ENCODE measurements around the gene OR51A2.
"Not testable (repeated sequence)": the region's sequence is repeated elsewhere in the genome, so short reads cannot be mapped to it uniquely, and the experiment has no call there.

The OR51A2 gene

GRCh38 chr11:4955613-4956012 lies at the start of gene OR51A2:
OR51A2 (minus strand) TSS chr11:4955713; CDS start chr11:4955713, 0 bp downstream.
- H3K4me3 ChIP-seq (ENCODE audit: low read depth, low read length); H3K9ac ChIP-seq (ENCODE audit: low read depth, low read length): not testable (repeated sequence)

DNA sequence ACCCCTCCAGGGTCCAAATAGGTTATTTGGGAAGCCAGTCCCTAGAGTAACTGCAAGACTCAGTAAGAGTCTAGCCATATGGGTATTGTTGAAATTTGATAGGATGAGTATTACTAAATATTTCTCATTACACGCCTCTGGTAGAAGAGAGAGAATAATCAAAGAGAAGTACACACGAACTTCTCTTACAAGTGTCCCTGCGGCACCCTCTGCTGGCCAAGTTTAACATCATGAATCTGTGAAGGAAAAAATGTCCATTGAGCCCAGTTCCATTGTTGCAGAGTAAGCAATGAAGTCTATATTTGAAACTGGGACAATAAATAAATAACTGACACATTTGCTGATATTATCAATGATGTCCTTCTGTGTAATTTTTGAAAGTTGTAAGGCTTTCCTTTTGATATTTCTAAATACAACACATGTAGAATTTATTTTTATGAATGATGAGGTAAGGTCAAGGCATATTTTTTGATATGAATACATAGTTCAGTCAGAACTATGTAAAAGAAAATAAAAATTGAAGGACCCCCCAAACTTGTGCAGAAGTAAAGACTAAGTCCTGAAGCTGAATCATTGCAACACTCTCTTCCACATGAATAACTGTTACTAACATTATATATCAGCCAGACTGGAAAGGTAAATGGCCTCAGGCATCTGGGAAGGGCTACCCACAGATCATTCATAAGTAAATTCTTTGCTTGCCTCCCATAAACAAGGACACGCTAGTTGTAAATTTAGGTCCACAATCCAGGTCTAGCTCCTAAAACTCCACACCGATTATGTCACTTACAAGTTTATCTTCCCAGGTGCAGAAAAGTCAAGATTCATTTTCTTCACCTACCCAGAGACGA lies 49.1 kb upstream of the OR51A2 start:
- H3K4me3 ChIP-seq (ENCODE audit: low read depth, low read length) = no peak overlapping the region
- no peaks in the 10 kb centered on the region for H3K9me3 ChIP-seq (ENCODE audit: control insufficient read depth, insufficient read depth, low read length)
- no peaks in the 10 kb centered on the region for H3K4me1 ChIP-seq (ENCODE audit: control insufficient read depth, insufficient read depth, low read length)
- H3K36me3 ChIP-seq (ENCODE audit: control insufficient read depth, insufficient read depth, low read length) = no peaks in the 10 kb centered on the region
- no peak overlapping the region for H3K9ac ChIP-seq (ENCODE audit: low read depth, low read length)
- no peaks in the 10 kb centered on the region for H3K27me3 ChIP-seq (ENCODE audit: control insufficient read depth, insufficient read depth, low read length)

More at GRCh38 chr11:4955613-4956012, at the start of gene OR51A2:
- H3K4me1 ChIP-seq (ENCODE audit: control insufficient read depth, insufficient read depth, low read length); H3K9me3 ChIP-seq (ENCODE audit: control insufficient read depth, insufficient read depth, low read length); H3K27me3 ChIP-seq (ENCODE audit: control insufficient read depth, insufficient read depth, low read length); H3K36me3 ChIP-seq (ENCODE audit: control insufficient read depth, insufficient read depth, low read length): not testable (repeated sequence)

DNA sequence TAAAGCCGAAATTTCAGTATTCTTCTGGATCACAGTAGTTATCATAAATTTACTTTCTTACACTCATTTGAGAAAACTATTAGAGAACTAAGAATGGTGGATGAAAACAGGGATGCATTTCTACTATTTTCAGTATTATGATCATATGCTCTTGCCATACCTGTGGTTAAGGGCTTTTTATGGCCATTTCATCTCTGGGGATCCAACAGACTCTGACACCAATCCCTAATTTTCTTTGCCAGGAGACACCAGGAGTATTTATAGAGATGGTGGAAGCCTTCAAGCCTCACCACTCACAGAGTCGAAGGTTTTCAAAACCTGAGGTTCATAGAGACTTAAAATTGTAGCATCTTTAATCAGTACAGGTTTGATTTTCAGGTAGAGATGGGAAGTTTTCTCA lies 39.0 kb upstream of the OR51A2 start, which contains the start of gene OR51L1:
Gene OR51L1 (plus strand): TSS at position 301 of the 400 bp plus-strand sequence. CDS start 4,132 bp downstream, outside the sequence.
- Histone ChIP-seq H3K9me3 (ENCODE audit: control insufficient read depth, insufficient read depth, low read length) (no peaks in the 10 kb centered on the region), H3K9ac (ENCODE audit: low read depth, low read length) (no peak within 1 kb of the TSS), H3K27me3 (ENCODE audit: control insufficient read depth, insufficient read depth, low read length) (no peaks in the 10 kb centered on the region), H3K4me3 (ENCODE audit: low read depth, low read length) (no peak within 1 kb of the TSS), H3K36me3 (ENCODE audit: control insufficient read depth, insufficient read depth, low read length) (no peaks in the 10 kb centered on the region), H3K4me1 (ENCODE audit: control insufficient read depth, insufficient read depth, low read length) (no peaks in the 10 kb centered on the region)

- H3K4me1 ChIP-seq (ENCODE audit: control insufficient read depth, insufficient read depth, low read length) = no peaks in the 10 kb centered on the region
- H3K9ac ChIP-seq (ENCODE audit: low read depth, low read length) = no peak overlapping the region
- H3K36me3 ChIP-seq (ENCODE audit: control insufficient read depth, insufficient read depth, low read length) = no peaks in the 10 kb centered on the region
- H3K4me3 ChIP-seq (ENCODE audit: low read depth, low read length) = no peak overlapping the region
- no peaks in the 10 kb centered on the region for H3K9me3 ChIP-seq (ENCODE audit: control insufficient read depth, insufficient read depth, low read length)
- H3K27me3 ChIP-seq (ENCODE audit: control insufficient read depth, insufficient read depth, low read length) = no peaks in the 10 kb centered on the region
These were observed 35.5 kb upstream of the OR51A2 start for GRCh38 chr11:4991060-4991459.

GRCh38 chr11:4983841-4984240 lies 28.3 kb upstream of the OR51A2 start:
- Histone ChIP-seq H3K4me3 (ENCODE audit: low read depth, low read length) (no peak overlapping the region), H3K27me3 (ENCODE audit: control insufficient read depth, insufficient read depth, low read length) (no peaks in the 10 kb centered on the region), H3K9ac (ENCODE audit: low read depth, low read length) (no peak overlapping the region), H3K9me3 (ENCODE audit: control insufficient read depth, insufficient read depth, low read length) (no peaks in the 10 kb centered on the region), H3K4me1 (ENCODE audit: control insufficient read depth, insufficient read depth, low read length) (no peaks in the 10 kb centered on the region), H3K36me3 (ENCODE audit: control insufficient read depth, insufficient read depth, low read length) (no peaks in the 10 kb centered on the region)

GRCh38 chr11:4982678-4983077 lies 27.2 kb upstream of the OR51A2 start:
- no peaks in the 10 kb centered on the region for H3K36me3 ChIP-seq (ENCODE audit: control insufficient read depth, insufficient read depth, low read length)
- no peaks in the 10 kb centered on the region for H3K27me3 ChIP-seq (ENCODE audit: control insufficient read depth, insufficient read depth, low read length)
- no peak overlapping the region for H3K9ac ChIP-seq (ENCODE audit: low read depth, low read length)
- no peaks in the 10 kb centered on the region for H3K4me1 ChIP-seq (ENCODE audit: control insufficient read depth, insufficient read depth, low read length)
- no peak overlapping the region for H3K4me3 ChIP-seq (ENCODE audit: low read depth, low read length)
- no peaks in the 10 kb centered on the region for H3K9me3 ChIP-seq (ENCODE audit: control insufficient read depth, insufficient read depth, low read length)

GRCh38 chr11:4979036-4979435 lies 23.5 kb upstream of the OR51A2 start:
- no peaks in the 10 kb centered on the region for H3K27me3 ChIP-seq (ENCODE audit: control insufficient read depth, insufficient read depth, low read length)
- H3K9ac ChIP-seq (ENCODE audit: low read depth, low read length) = no peak overlapping the region
- H3K4me3 ChIP-seq (ENCODE audit: low read depth, low read length) = no peak overlapping the region
- H3K4me1 ChIP-seq (ENCODE audit: control insufficient read depth, insufficient read depth, low read length) = no peaks in the 10 kb centered on the region
- H3K9me3 ChIP-seq (ENCODE audit: control insufficient read depth, insufficient read depth, low read length) = no peaks in the 10 kb centered on the region
- H3K36me3 ChIP-seq (ENCODE audit: control insufficient read depth, insufficient read depth, low read length) = no peaks in the 10 kb centered on the region

- H3K4me1 ChIP-seq (ENCODE audit: control insufficient read depth, insufficient read depth, low read length) = no peaks in the 10 kb centered on the region
- no peaks in the 10 kb centered on the region for H3K9me3 ChIP-seq (ENCODE audit: control insufficient read depth, insufficient read depth, low read length)
- H3K27me3 ChIP-seq (ENCODE audit: control insufficient read depth, insufficient read depth, low read length) = no peaks in the 10 kb centered on the region
- H3K36me3 ChIP-seq (ENCODE audit: control insufficient read depth, insufficient read depth, low read length) = no peaks in the 10 kb centered on the region
- no peak overlapping the region for H3K9ac ChIP-seq (ENCODE audit: low read depth, low read length)
- no peak overlapping the region for H3K4me3 ChIP-seq (ENCODE audit: low read depth, low read length)
These were observed 19.9 kb upstream of the OR51A2 start for GRCh38 chr11:4975436-4975835.

GRCh38 chr11:4962816-4963215 lies 7.3 kb upstream of the OR51A2 start:
- no peaks in the 10 kb centered on the region for H3K27me3 ChIP-seq (ENCODE audit: control insufficient read depth, insufficient read depth, low read length)
- H3K4me1 ChIP-seq (ENCODE audit: control insufficient read depth, insufficient read depth, low read length) = no peaks in the 10 kb centered on the region
- no peak overlapping the region for H3K9ac ChIP-seq (ENCODE audit: low read depth, low read length)
- no peaks in the 10 kb centered on the region for H3K9me3 ChIP-seq (ENCODE audit: control insufficient read depth, insufficient read depth, low read length)
- no peak overlapping the region for H3K4me3 ChIP-seq (ENCODE audit: low read depth, low read length)
- no peaks in the 10 kb centered on the region for H3K36me3 ChIP-seq (ENCODE audit: control insufficient read depth, insufficient read depth, low read length)

- Histone ChIP-seq H3K36me3 (ENCODE audit: control insufficient read depth, insufficient read depth, low read length) (no peaks in the 10 kb centered on the region), H3K27me3 (ENCODE audit: control insufficient read depth, insufficient read depth, low read length) (no peaks in the 10 kb centered on the region), H3K9me3 (ENCODE audit: control insufficient read depth, insufficient read depth, low read length) (no peaks in the 10 kb centered on the region), H3K9ac (ENCODE audit: low read depth, low read length) (no peak overlapping the region), H3K4me3 (ENCODE audit: low read depth, low read length) (no peak overlapping the region), H3K4me1 (ENCODE audit: control insufficient read depth, insufficient read depth, low read length) (no peaks in the 10 kb centered on the region)
These were observed 5.4 kb upstream of the OR51A2 start for GRCh38 chr11:4960877-4961276.

DNA sequence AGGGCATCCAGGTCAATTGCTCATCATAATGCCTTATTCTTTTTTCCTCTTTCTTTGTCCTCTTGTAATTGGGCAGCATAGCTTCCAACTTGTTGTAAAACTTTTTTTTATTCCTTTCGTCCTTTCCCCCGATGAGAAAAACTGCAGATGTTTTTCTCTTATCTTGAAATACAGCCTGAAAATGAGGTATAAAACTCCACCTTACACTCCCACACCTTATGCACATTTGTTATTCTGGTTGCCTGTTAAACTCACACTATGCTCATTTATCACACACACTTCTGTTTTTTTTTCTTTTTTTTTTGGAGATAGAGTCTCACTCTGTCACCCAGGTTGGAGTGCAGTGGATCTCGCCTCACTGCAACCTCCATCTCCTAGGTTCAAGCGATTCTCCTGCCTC lies 1.9 kb upstream of the OR51A2 start:
- Histone ChIP-seq H3K4me1 (ENCODE audit: control insufficient read depth, insufficient read depth, low read length) (no peaks in the 10 kb centered on the region), H3K4me3 (ENCODE audit: low read depth, low read length) (no peak overlapping the region), H3K9me3 (ENCODE audit: control insufficient read depth, insufficient read depth, low read length) (no peaks in the 10 kb centered on the region), H3K36me3 (ENCODE audit: control insufficient read depth, insufficient read depth, low read length) (no peaks in the 10 kb centered on the region), H3K27me3 (ENCODE audit: control insufficient read depth, insufficient read depth, low read length) (no peaks in the 10 kb centered on the region), H3K9ac (ENCODE audit: low read depth, low read length) (no peak overlapping the region)

GRCh38 chr11:4947505-4947904 lies 8.0 kb downstream of the OR51A2 start, which contains the start of gene OR51A4:
OR51A4 (minus strand) TSS chr11:4947605; CDS start chr11:4947100, 505 bp downstream.
- no peak within 1 kb of the TSS for H3K9ac ChIP-seq (ENCODE audit: low read depth, low read length)
- no peaks in the 10 kb centered on the region for H3K4me1 ChIP-seq (ENCODE audit: control insufficient read depth, insufficient read depth, low read length)
- no peaks in the 10 kb centered on the region for H3K9me3 ChIP-seq (ENCODE audit: control insufficient read depth, insufficient read depth, low read length)
- no peaks in the 10 kb centered on the region for H3K36me3 ChIP-seq (ENCODE audit: control insufficient read depth, insufficient read depth, low read length)
- H3K4me3 ChIP-seq (ENCODE audit: low read depth, low read length) = no peak within 1 kb of the TSS
- no peaks in the 10 kb centered on the region for H3K27me3 ChIP-seq (ENCODE audit: control insufficient read depth, insufficient read depth, low read length)

Data from iPS-15b (cell line).